ENCODE data around the gene CAPN8.
A peak's percentile ranks its signal among the peaks of the same experiment; 100 is the strongest.

Gene CAPN8

GRCh38 chr1:223631956-223632355 is 33.5 kb downstream of the CAPN8 start:
- ChIA-PET POLR2A (no interaction called here), CTCF (interaction anchor here (0.8 kb wide), 1 partner anchor 498 kb away, joined by 3 read pairs; no protein-coding TSS in a partner anchor)
- DNase-seq (ENCODE audit: low read depth, low spot score) = no peak
- H3K4me3 ChIP-seq (ENCODE audit: low read depth, low read length) = no peak overlapping the region
- TF ChIP-seq CTCF (IDR thresholded peaks at IDR 0.05; ENCODE audit: insufficient read depth, low read length, missing control alignments) = no peak

GRCh38 chr1:223631473-223631872 is 34.0 kb downstream of the CAPN8 start:
- ChIA-PET CTCF (interaction anchor here (0.8 kb wide), 2 partner anchors 9 to 498 kb away, joined by 3 read pairs; no protein-coding TSS in a partner anchor), POLR2A (no interaction called here)

GRCh38 chr1:223629126-223629457 is 36.4 kb downstream of the CAPN8 start:
- ChIA-PET POLR2A (no interaction called here), CTCF (interaction anchor here (0.8 to 4.0 kb wide), 8 partner anchors 11 to 496 kb away, joined by 3 to 28 read pairs (median 6); no protein-coding TSS in a partner anchor)
- DNase-seq (ENCODE audit: low read depth, low spot score) = no peak
- no peak for TF ChIP-seq CTCF (IDR thresholded peaks at IDR 0.05; ENCODE audit: insufficient read depth, low read length, missing control alignments)
- no peak overlapping the region for H3K4me3 ChIP-seq (ENCODE audit: low read depth, low read length)

More at GRCh38 chr1:223631473-223631872, 34.0 kb downstream of the CAPN8 start:
- H3K4me3 ChIP-seq (ENCODE audit: low read depth, low read length) = no peak overlapping the region
- no peak for TF ChIP-seq CTCF (IDR thresholded peaks at IDR 0.05; ENCODE audit: insufficient read depth, low read length, missing control alignments)
- no peak for DNase-seq (ENCODE audit: low read depth, low spot score)

GRCh38 chr1:223628233-223629125 is 37.0 kb downstream of the CAPN8 start:
- DNase-seq (ENCODE audit: low read depth, low spot score) = no peak
- peak; percentile 61 for TF ChIP-seq CTCF (IDR thresholded peaks at IDR 0.05; ENCODE audit: insufficient read depth, low read length, missing control alignments)
- POLR2A ChIA-PET = no interaction called here
- CTCF ChIA-PET = interaction anchor here (0.8 to 4.0 kb wide), 10 partner anchors 10 to 495 kb away, joined by 3 to 28 read pairs (median 4); no protein-coding TSS in a partner anchor
- no peak overlapping the region for H3K4me3 ChIP-seq (ENCODE audit: low read depth, low read length)

- no peak overlapping the region for H3K4me3 ChIP-seq (ENCODE audit: low read depth, low read length)
- ChIA-PET POLR2A (no interaction called here), CTCF (interaction anchor here (0.8 to 1.7 kb wide), 3 partner anchors 8 to 498 kb away, joined by 3 to 4 read pairs (median 3); no protein-coding TSS in a partner anchor)
- DNase-seq (ENCODE audit: low read depth, low spot score) = no peak
- no peak for TF ChIP-seq CTCF (IDR thresholded peaks at IDR 0.05; ENCODE audit: insufficient read depth, low read length, missing control alignments)
Observed at GRCh38 chr1:223622132-223622842, 43.2 kb downstream of the CAPN8 start.

- TF ChIP-seq CTCF (IDR thresholded peaks at IDR 0.05; ENCODE audit: insufficient read depth, low read length, missing control alignments) = no peak
- DNase-seq (ENCODE audit: low read depth, low spot score) = no peak
- ChIA-PET CTCF (interaction anchor here (5.4 kb wide), 1 partner anchor 488 kb away, joined by 21 read pairs; no protein-coding TSS in a partner anchor), POLR2A (no interaction called here)
- H3K4me3 ChIP-seq (ENCODE audit: low read depth, low read length) = no peak overlapping the region
Observed at GRCh38 chr1:223621312-223621734, 44.2 kb downstream of the CAPN8 start.
